Amniotic stem cell (primary cell): ENCODE data around the gene UBL7.

Experiments used
- DNase-seq: peaks from one replicate; lab custom pipeline; 2025; lab: John Stamatoyannopoulos, UW

UBL7 gene

GRCh38 chr15:74423431-74424257 is 37.3 kb downstream of the UBL7 start:
- DNase-seq: no peak

GRCh38 chr15:74422652-74423430 is 38.1 kb downstream of the UBL7 start:
- DNase-seq: peak; percentile 29

GRCh38 chr15:74422265-74422651 is 38.7 kb downstream of the UBL7 start:
- DNase-seq: no peak

- DNase-seq: no peak
Observed at GRCh38 chr15:74421302-74422245, 39.4 kb downstream of the UBL7 start.

- no peak for DNase-seq
Observed at GRCh38 chr15:74420193-74420905, 40.6 kb downstream of the UBL7 start.

GRCh38 chr15:74419432-74419831 is 41.5 kb downstream of the UBL7 start:
- DNase-seq: no peak

- no peak for DNase-seq
Observed at GRCh38 chr15:74418575-74419338, 42.2 kb downstream of the UBL7 start.

GRCh38 chr15:74417670-74418069 is 43.3 kb downstream of the UBL7 start:
- no peak for DNase-seq

GRCh38 chr15:74417225-74417624 is 43.7 kb downstream of the UBL7 start:
- no peak for DNase-seq

GRCh38 chr15:74415966-74416916 is 44.7 kb downstream of the UBL7 start:
- DNase-seq: no peak

GRCh38 chr15:74414603-74415338 is 46.2 kb downstream of the UBL7 start:
- DNase-seq: no peak

- no peak for DNase-seq
Observed at GRCh38 chr15:74414081-74414580, 46.8 kb downstream of the UBL7 start.

GRCh38 chr15:74413350-74414080 is 47.4 kb downstream of the UBL7 start:
- no peak for DNase-seq

- DNase-seq: no peak
Observed at GRCh38 chr15:74412159-74412558, 48.8 kb downstream of the UBL7 start.

GRCh38 chr15:74411686-74412085 is 49.3 kb downstream of the UBL7 start:
- DNase-seq: no peak

GRCh38 chr15:74410502-74410901 is 50.5 kb downstream of the UBL7 start:
- DNase-seq: no peak

- DNase-seq: no peak
Observed at GRCh38 chr15:74409225-74409624, 51.7 kb downstream of the UBL7 start.

- DNase-seq: no peak
Observed at GRCh38 chr15:74408815-74409214, 52.1 kb downstream of the UBL7 start.
